ENCODE measurements around the gene GPC5. TPM values are rescaled to one million over a fixed set of nuclear protein-coding genes. Genes with fewer than 3 reads are reported as not detected.

GPC5 gene
- total and polyA plus RNA-seq, 2 of the 13 experiments (the other 11 are each of a cell fraction or from before 2014, with no cell fraction given) = 0.02 to 0.07 TPM

DNA sequence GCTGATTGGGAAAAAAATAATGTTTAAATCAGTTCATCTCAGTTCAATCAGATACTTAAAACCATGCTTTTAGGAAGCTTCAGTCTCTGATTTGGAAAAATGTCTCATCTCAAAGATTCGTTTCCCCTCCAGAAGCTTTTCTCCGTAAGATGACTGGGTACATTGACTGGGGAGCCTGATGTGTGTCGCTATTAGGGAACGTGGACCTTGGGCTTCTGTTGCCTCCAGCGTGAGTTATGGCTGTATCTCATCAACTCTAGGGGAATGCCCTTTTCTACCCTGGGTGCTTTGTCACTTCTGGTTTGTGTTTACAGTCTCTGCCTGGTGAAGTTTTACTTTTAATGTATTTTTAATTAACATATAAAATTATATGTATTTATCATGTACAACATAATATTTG, 1192.7 kb downstream of the GPC5 start:
- Histone ChIP-seq H3K9me3 (ENCODE audit: low read length) (no peaks in the 10 kb centered on the region), H3K27ac (ENCODE audit: extremely low read length, insufficient read depth, low read length) (no peak overlapping the region), H2AFZ (ENCODE audit: low read length) (no peak overlapping the region), H3K4me1 (ENCODE audit: insufficient read depth, low read length) (no peaks in the 10 kb centered on the region), H3K36me3 (replicated peaks in 1 of 2; ENCODE audit: control insufficient read depth in 1 of 2, insufficient read depth in 2 of 2, low read length in 2 of 2) (no peaks in the 10 kb centered on the region), H4K20me1 (ENCODE audit: insufficient read depth, low read length) (no peaks in the 10 kb centered on the region), H3K4me3 (replicated peaks in 1 of 3; ENCODE audit: insufficient read depth in 1 of 3, low read depth in 2 of 3, low read length in 3 of 3) (no peak overlapping the region), H3K79me2 (ENCODE audit: insufficient read depth, low read length) (no peaks in the 10 kb centered on the region), H3K9ac (ENCODE audit: insufficient read depth, low read depth, low read length) (no peak overlapping the region), H3K27me3 (ENCODE audit: control insufficient read depth in 1 of 2, insufficient read depth in 2 of 2, low read length in 2 of 2) (no peaks in the 10 kb centered on the region), H3K4me2 (ENCODE audit: low read depth, low read length) (no peak overlapping the region)
- TF ChIP-seq ZBTB20 (CRISPR knock-in tag; IDR thresholded peaks at IDR 0.05; ENCODE audit: borderline replicate concordance, low read depth) = no peak
- TF ChIP-seq RBM39 (IDR thresholded peaks at IDR 0.05; ENCODE audit: low read depth, low read length, poor library complexity, severe bottlenecking) = no peak
- TF ChIP-seq ZNF775 (CRISPR knock-in tag; IDR thresholded peaks at IDR 0.05; ENCODE audit: borderline replicate concordance) = no peak
- no peak for TF ChIP-seq ZNF577 (CRISPR knock-in tag; IDR thresholded peaks at IDR 0.05; ENCODE audit: borderline replicate concordance, low read depth)
- no peak for TF ChIP-seq NFRKB (IDR thresholded peaks at IDR 0.05)
- TF ChIP-seq, protein P1, sequence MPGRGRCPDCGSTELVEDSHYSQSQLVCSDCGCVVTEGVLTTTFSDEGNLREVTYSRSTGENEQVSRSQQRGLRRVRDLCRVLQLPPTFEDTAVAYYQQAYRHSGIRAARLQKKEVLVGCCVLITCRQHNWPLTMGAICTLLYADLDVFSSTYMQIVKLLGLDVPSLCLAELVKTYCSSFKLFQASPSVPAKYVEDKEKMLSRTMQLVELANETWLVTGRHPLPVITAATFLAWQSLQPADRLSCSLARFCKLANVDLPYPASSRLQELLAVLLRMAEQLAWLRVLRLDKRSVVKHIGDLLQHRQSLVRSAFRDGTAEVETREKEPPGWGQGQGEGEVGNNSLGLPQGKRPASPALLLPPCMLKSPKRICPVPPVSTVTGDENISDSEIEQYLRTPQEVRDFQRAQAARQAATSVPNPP (CRISPR knock-in tag; IDR thresholded peaks at IDR 0.05) = no peak
- no peak for TF ChIP-seq POLR2G (IDR thresholded peaks at IDR 0.05; ENCODE audit: low read depth, low read length)
- no peak for TF ChIP-seq TMF1 (CRISPR knock-in tag; IDR thresholded peaks at IDR 0.05; ENCODE audit: low read depth)
- no peak for TF ChIP-seq ZNF3 (CRISPR knock-in tag; IDR thresholded peaks at IDR 0.05)
- no peak for TF ChIP-seq MEIS1 (CRISPR knock-in tag; IDR thresholded peaks at IDR 0.05; ENCODE audit: borderline replicate concordance)
- no peak for TF ChIP-seq POLR2A (IDR thresholded peaks at IDR 0.05; ENCODE audit: insufficient read depth in 1 of 2, low read depth in 2 of 2, low read length in 2 of 2)
- no peak for TF ChIP-seq ZMYM2 (CRISPR knock-in tag; IDR thresholded peaks at IDR 0.05)
- TF ChIP-seq NONO (IDR thresholded peaks at IDR 0.05) = no peak
- TF ChIP-seq NONO (CRISPR knock-in tag; conservative IDR thresholded peaks at IDR 0.05) = no peak
- TF ChIP-seq POGZ (CRISPR knock-in tag; IDR thresholded peaks at IDR 0.05) = no peak
- TF ChIP-seq SNAPC2 (CRISPR knock-in tag; IDR thresholded peaks at IDR 0.05) = no peak
- no peak for TF ChIP-seq RELA (CRISPR knock-in tag; IDR thresholded peaks at IDR 0.05)
- no TSS peak for BruUV-seq (replicated peaks)
- WGBS (ENCODE audit: low lambda C conversion rate) = 5% methylated on average over 4 of the region's 5 CpGs
- no peak for FAIRE-seq
- intact Hi-C loops (cut with micrococcal nuclease; ENCODE audit: unreplicated experiment) = no loop called here
- no peak for ATAC-seq
- POLR2A ChIA-PET = no interaction called here
- CTCF ChIA-PET (ENCODE audit: low intra/inter-chr PET ratio, low total read pairs) = no interaction called here
- in situ Hi-C loops (cut with HindIII; ENCODE audit: extremely low pct_ligation_motif_present, low pct_unique_long_range_greater_than_20kb) = no loop called here
- no peak for DNase-seq (ENCODE audit: low spot score)

Measured in HepG2 (cell line).